Activated T-helper 2 cell treated with anti-CD3 and anti-CD28 coated beads, Interferon-gamma antibody, Interleukin-2, Interleukin-4, amounts not matched to agents 10 μg/mL and 5 μg/mL and 100 μg/mL, durations not matched to agents 14 hours and 24 hours and 36 hours (primary cell): Measurements from ENCODE around the gene ZNF597. TPM values are rescaled to one million over a fixed set of nuclear protein-coding genes. Genes with fewer than 3 reads are reported as not detected.
A peak's percentile ranks its signal among the peaks of the same experiment; 100 is the strongest.

Source experiments
- DNase-seq: peaks from one replicate; pipeline ENCODE4 v3.0.0; 2021; ENCODE audit warnings: low spot score
- H3K27ac Mint-ChIP-seq: one replicate; pipeline ENCODE4 v1.8.0; 2021; ENCODE audit warnings: mixed read lengths
- H3K27me3 Mint-ChIP-seq: one replicate; pipeline ENCODE4 v1.8.0; 2021; ENCODE audit warnings: low read depth, mixed read lengths
- H3K36me3 Mint-ChIP-seq: one replicate; pipeline ENCODE4 v1.8.0; 2021; ENCODE audit warnings: low read depth, mixed read lengths
- H3K4me1 Mint-ChIP-seq: one replicate; pipeline ENCODE4 v1.8.0; 2021; ENCODE audit warnings: low read depth, mixed read lengths
- H3K4me3 Mint-ChIP-seq: one replicate; pipeline ENCODE4 v1.8.0; 2021; ENCODE audit warnings: low read depth, mild to moderate bottlenecking, moderate library complexity, mixed read lengths
- H3K9me3 Mint-ChIP-seq: one replicate; pipeline ENCODE4 v1.8.0; 2021; ENCODE audit warnings: mixed read lengths
- intact Hi-C: fragments of 100-400 bp; cut with micrococcal nuclease; formaldehyde crosslinking; loops from one replicate; pipeline ENCODE4 v1.15.1; 2023
- total RNA-seq: library from RNA; stranded (reverse); gene quantifications from 2 replicates; pipeline ENCODE4 v1.2.3, GENCODE V29; 2022

ZNF597 gene
- total RNA-seq, 1 donor from 2014 or later: 1.9 TPM

GRCh38 chr16:3400779-3401688 is 42.3 kb downstream of the ZNF597 start, which contains the start of the genes ZNF174 and ZSCAN32:
Gene ZNF174 (plus strand): TSS chr16:3401215. CDS start chr16:3402005, 790 bp downstream.
Gene ZSCAN32 (minus strand): TSS chr16:3401004. CDS start chr16:3397557, 3,447 bp downstream.
- peaks cover 80% of the 10 kb centered on the region for H3K36me3 Mint-ChIP-seq
- intact Hi-C loops: loop anchor here (1.0 to 2.0 kb wide), 7 partner anchors 42 to 166 kb away; partner anchors contain the start of genes CLUAP1, NAA60, TIGD7 and ZNF200
- no peaks in the 10 kb centered on the region for H3K27me3 Mint-ChIP-seq
- peak; percentile 99 for DNase-seq
- H3K27ac Mint-ChIP-seq: peak within 1 kb of the TSS; percentile 76
- H3K4me3 Mint-ChIP-seq: peak within 1 kb of the TSS; percentile 91
- peaks cover 70% of the 10 kb centered on the region for H3K9me3 Mint-ChIP-seq
- peaks cover 18% of the 10 kb centered on the region for H3K4me1 Mint-ChIP-seq

GRCh38 chr16:3400446-3400778 is 42.9 kb downstream of the ZNF597 start:
- DNase-seq: no peak
- Mint-ChIP-seq H3K4me1 (peaks cover 18% of the 10 kb centered on the region), H3K4me3 (peak overlapping the region; percentile 91), H3K9me3 (peaks cover 67% of the 10 kb centered on the region), H3K36me3 (peaks cover 80% of the 10 kb centered on the region), H3K27ac (peak overlapping the region; percentile 54), H3K27me3 (no peaks in the 10 kb centered on the region)
- intact Hi-C loops: loop anchor here (2.0 kb wide), 2 partner anchors 100 to 166 kb away; partner anchors contain the start of genes CLUAP1 and ZNF200

- no peak for DNase-seq
- H3K4me1 Mint-ChIP-seq: peaks cover 2% of the 10 kb centered on the region
- H3K9me3 Mint-ChIP-seq: peaks cover 70% of the 10 kb centered on the region
- peaks cover 94% of the 10 kb centered on the region for H3K36me3 Mint-ChIP-seq
- no peak overlapping the region for H3K4me3 Mint-ChIP-seq
- H3K27ac Mint-ChIP-seq: no peak overlapping the region
- no peaks in the 10 kb centered on the region for H3K27me3 Mint-ChIP-seq
- intact Hi-C loops: no loop called here
These were observed 53.5 kb downstream of the ZNF597 start for GRCh38 chr16:3389663-3390338.

GRCh38 chr16:3388325-3388724 is 55.0 kb downstream of the ZNF597 start:
- intact Hi-C loops: no loop called here
- Mint-ChIP-seq H3K27me3 (no peaks in the 10 kb centered on the region), H3K27ac (no peak overlapping the region), H3K36me3 (peaks cover 94% of the 10 kb centered on the region), H3K4me3 (no peak overlapping the region), H3K9me3 (peaks cover 71% of the 10 kb centered on the region), H3K4me1 (no peaks in the 10 kb centered on the region)
- no peak for DNase-seq

GRCh38 chr16:3383045-3383448 is 60.3 kb downstream of the ZNF597 start:
- peaks cover 80% of the 10 kb centered on the region for H3K36me3 Mint-ChIP-seq
- intact Hi-C loops: no loop called here
- H3K27me3 Mint-ChIP-seq: no peaks in the 10 kb centered on the region
- DNase-seq: no peak
- peaks cover 84% of the 10 kb centered on the region for H3K9me3 Mint-ChIP-seq
- H3K4me3 Mint-ChIP-seq: no peak overlapping the region
- H3K27ac Mint-ChIP-seq: no peak overlapping the region
- H3K4me1 Mint-ChIP-seq: no peaks in the 10 kb centered on the region

Other genes with a start within 250 kb of the ZNF597 start
- 11.0 and 12.2 TPM in 2 replicates for gene ZNF200, start 208.3 kb downstream of the ZNF597 start, total RNA-seq
- 0.18 TPM in 1 of 2 replicates, not detected in the other for gene MEFV, start 186.9 kb downstream of the ZNF597 start, total RNA-seq
- 22.9 and 26.6 TPM in 2 replicates for gene ZNF263, start 160.0 kb downstream of the ZNF597 start, total RNA-seq
- 2.5 and 3.6 TPM in 2 replicates for gene TIGD7, start 138.1 kb downstream of the ZNF597 start, total RNA-seq
- gene ZNF75A, start 138.0 kb downstream of the ZNF597 start, total RNA-seq: 25.4 and 31.8 TPM in 2 replicates
- gene OR2C1, start 87.6 kb downstream of the ZNF597 start, total RNA-seq: not detected in 2 replicates
- gene ZSCAN32, start 42.5 kb downstream of the ZNF597 start, total RNA-seq: 13.2 and 16.1 TPM in 2 replicates
- gene ZNF174, start 42.3 kb downstream of the ZNF597 start, total RNA-seq: 9.2 and 11.1 TPM in 2 replicates
- gene NAA60, start 176 bp upstream of the ZNF597 start, total RNA-seq: 31.0 and 36.2 TPM in 2 replicates
- gene C16orf90, start 52.0 kb upstream of the ZNF597 start, total RNA-seq: not detected in 2 replicates
- gene CLUAP1, start 57.5 kb upstream of the ZNF597 start, total RNA-seq: 13.7 and 19.9 TPM in 2 replicates
- gene NLRC3, start 133.9 kb upstream of the ZNF597 start, total RNA-seq: 28.8 and 29.6 TPM in 2 replicates
- 11.8 and 12.2 TPM in 2 replicates for gene SLX4, start 168.1 kb upstream of the ZNF597 start, total RNA-seq
- 14.0 and 14.6 TPM in 2 replicates for gene DNASE1, start 211.2 kb upstream of the ZNF597 start, total RNA-seq